Measurements from ENCODE around the gene DACH1. TPM values are rescaled to one million over a fixed set of nuclear protein-coding genes. Genes with fewer than 3 reads are reported as not detected.

Gene DACH1
- total RNA-seq, 1 donor: 0.09 TPM

DNA sequence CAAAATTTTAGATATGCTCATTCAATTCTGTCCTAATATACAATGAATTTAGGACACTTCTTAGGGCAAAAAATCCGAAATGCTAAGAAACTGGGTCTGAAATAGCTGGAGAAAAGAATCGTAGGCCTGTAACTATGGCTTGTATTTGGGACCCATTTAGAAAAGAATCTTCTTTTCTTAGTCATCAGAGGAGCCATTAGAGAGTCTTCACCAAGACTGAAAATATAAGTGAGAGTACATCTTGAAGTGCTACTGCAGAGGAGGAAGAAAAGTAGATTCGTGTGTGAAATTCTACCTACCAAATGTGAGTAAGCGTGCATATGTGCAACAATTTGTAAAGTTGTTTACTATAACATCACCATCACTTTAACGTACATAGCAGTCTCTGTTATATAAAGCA, 8.8 kb upstream of the DACH1 start:
- no peak for DNase-seq (ENCODE audit: low read depth)
- TF ChIP-seq, protein P1, sequence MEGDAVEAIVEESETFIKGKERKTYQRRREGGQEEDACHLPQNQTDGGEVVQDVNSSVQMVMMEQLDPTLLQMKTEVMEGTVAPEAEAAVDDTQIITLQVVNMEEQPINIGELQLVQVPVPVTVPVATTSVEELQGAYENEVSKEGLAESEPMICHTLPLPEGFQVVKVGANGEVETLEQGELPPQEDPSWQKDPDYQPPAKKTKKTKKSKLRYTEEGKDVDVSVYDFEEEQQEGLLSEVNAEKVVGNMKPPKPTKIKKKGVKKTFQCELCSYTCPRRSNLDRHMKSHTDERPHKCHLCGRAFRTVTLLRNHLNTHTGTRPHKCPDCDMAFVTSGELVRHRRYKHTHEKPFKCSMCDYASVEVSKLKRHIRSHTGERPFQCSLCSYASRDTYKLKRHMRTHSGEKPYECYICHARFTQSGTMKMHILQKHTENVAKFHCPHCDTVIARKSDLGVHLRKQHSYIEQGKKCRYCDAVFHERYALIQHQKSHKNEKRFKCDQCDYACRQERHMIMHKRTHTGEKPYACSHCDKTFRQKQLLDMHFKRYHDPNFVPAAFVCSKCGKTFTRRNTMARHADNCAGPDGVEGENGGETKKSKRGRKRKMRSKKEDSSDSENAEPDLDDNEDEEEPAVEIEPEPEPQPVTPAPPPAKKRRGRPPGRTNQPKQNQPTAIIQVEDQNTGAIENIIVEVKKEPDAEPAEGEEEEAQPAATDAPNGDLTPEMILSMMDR (IDR thresholded peaks at IDR 0.05; ENCODE audit: insufficient read depth, low read length): no peak
- H3K4me3 ChIP-seq (ENCODE audit: low read depth, low read length): no peak overlapping the region

DNA sequence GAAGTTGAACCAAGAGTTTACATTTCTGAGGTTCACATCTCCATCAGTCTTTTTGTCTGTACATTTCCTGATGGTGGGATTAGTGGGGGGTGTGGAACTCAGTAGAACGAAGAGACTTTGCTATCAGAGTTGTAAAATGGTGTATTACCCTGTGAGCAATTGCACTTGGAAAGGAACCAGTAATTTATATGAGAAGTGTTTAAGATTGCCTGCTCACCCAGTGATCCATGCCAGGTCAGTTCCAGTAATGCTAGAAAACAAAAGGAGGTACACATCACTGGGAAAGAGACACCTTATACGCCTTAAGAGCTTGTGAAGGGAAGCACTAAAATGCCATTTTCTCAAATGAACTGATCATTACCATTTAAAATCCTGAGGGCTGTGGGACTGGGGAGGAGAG, 7.5 kb upstream of the DACH1 start:
- TF ChIP-seq, protein P1 (IDR thresholded peaks at IDR 0.05; ENCODE audit: insufficient read depth, low read length): no peak

DNA sequence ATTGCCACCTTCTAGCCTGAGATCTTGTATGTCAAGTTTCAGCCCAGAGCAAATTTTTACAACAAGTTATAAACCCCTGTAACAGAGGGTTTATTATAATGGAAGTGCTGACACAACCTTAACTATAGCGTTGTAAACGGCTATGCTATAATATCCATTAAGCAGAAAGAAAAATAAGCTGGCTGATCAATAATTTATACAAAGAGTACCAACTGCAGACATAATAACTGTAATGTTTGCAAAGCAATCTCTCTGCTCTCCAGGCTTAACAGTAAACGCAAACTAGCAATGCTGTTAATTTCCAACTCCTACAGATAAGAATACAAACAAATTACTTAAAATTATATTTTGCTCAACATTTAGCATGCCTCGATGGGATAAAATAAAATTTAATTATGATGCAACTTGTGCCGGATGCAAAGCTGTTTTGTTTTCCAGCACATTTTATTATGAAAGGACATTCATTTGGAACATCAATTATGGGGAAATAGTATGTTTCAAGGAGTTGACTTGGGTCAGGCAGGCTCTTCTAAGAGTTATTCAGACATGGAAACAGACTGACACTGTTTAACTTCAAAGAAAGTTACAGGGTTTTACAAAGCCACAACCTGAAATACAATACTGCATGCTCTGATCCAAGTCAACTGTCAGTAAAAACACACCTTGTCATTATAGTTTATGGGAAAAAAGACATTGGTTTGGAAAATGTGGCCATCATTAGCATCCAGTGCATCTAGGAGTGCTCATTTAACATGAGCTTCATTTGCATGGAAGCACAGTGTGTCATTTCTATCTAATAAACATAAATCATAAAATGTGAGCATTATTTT, 6.6 kb upstream of the DACH1 start:
- TF ChIP-seq, protein P1 (IDR thresholded peaks at IDR 0.05; ENCODE audit: insufficient read depth, low read length): no peak
- no peak overlapping the region for H3K4me3 ChIP-seq (ENCODE audit: low read depth, low read length)
- no peak for DNase-seq (ENCODE audit: low read depth)

More for the DNA sequence above, 7.5 kb upstream of the DACH1 start:
- DNase-seq (ENCODE audit: low read depth): no peak
- no peak overlapping the region for H3K4me3 ChIP-seq (ENCODE audit: low read depth, low read length)

DNA sequence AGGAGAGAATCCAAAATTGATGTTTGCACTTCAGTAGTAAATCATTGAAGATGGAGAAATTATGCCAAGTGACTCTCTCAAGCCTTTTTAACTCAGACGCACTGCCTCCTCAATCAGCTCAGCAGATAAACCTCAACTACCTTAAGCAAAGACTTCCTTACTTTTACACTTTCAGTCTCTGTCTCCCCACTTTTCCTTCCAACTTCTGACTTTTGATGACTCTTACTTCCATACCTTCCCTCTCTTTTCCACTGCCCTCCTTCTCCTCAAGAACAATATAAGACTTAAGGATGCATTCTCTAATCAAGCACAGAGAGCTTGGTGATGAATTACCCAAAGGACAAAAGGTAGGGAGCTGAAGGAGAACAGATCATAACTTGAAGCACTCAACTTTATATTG, 4.8 kb upstream of the DACH1 start:
- H3K4me3 ChIP-seq (ENCODE audit: low read depth, low read length): no peak overlapping the region
- TF ChIP-seq, protein P1 (IDR thresholded peaks at IDR 0.05; ENCODE audit: insufficient read depth, low read length): no peak
- no peak for DNase-seq (ENCODE audit: low read depth)

DNA sequence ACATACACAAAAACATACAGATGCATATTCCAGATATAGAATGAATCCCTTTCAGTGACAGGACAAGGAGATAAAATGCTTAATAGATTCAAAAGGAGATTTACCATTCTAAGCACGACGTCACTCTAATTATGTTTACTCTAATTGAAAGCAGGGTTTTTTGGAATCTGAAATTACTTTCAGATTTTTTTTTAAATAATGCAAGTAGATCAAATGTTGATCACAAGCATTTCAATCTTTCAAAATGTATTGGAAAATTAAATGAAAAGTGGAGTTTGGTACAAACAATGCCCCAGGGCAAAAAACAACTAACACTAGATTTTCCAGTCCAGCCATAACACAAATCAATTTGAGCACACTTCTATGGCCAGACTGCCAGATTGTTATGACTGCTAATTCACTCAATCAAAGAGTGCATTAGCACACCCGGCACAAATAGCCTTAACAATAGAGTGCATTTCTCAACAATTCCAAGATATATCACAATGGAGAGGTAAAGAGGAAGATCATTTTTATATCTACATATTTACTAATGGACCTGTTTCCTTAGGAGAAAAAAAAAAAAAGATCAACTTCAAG, 4.3 kb upstream of the DACH1 start:
- H3K4me3 ChIP-seq (ENCODE audit: low read depth, low read length): no peak overlapping the region
- TF ChIP-seq, protein P1 (IDR thresholded peaks at IDR 0.05; ENCODE audit: insufficient read depth, low read length): no peak
- no peak for DNase-seq (ENCODE audit: low read depth)

DNA sequence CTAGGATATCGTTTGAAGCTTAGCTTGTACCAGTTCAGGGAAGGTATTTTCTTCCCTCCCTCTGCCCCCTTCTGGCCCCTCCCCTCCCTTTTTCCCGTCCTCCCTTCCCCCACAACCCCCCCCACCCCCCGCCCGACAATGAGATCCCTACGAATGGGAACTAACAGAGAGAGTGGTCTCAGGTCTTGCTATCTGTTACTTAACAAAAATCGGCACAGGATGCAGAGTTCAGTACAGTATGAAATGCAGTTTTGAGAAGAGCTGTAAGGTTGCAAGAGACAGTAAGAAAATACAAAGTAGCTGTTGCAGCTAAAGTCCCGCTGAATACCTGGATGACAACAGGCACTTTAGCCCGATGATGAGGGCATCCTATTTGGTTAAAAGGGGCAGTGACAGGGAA, 3.1 kb upstream of the DACH1 start:
- no peak overlapping the region for H3K4me3 ChIP-seq (ENCODE audit: low read depth, low read length)
- DNase-seq (ENCODE audit: low read depth): no peak
- TF ChIP-seq, protein P1 (IDR thresholded peaks at IDR 0.05; ENCODE audit: insufficient read depth, low read length): no peak
